Dedifferentiated amniotic fluid mesenchymal stem cell (primary cell): ENCODE measurements around the gene KDM4C.
A peak's percentile ranks its signal among the peaks of the same experiment; 100 is the strongest.
"Not testable (repeated sequence)": the region's sequence is repeated elsewhere in the genome, so short reads cannot be mapped to it uniquely, and the experiment has no call there.

ENCODE experiments used
- DNase-seq: peaks from one replicate; pipeline ENCODE4 v3.0.0-alpha.2; 2016; ENCODE audit errors: extremely low spot score

KDM4C gene

GRCh38 chr9:6757456-6758247 lies at the start of gene KDM4C:
Gene KDM4C (plus strand): TSS chr9:6757973. CDS start chr9:6792989, 35,016 bp downstream.
- peak; percentile 94 for DNase-seq

DNA sequence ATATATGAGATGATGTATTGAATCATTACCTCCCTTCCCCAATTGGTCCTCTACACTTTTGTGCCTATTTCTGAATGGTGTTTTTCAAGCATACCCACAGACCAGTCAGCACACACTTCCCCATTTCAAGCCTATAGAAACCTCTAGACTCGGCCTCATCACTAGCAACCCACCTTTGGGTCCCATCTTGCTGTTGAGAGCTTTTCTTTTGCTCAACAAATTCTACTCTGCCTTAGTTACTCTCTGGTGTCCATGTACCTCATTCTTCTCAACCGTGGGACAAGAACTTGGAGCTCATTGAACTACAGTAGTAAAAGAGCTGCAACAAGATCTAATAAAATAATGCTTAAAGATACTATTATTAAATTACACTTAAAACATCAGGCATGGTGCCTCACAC lies 49.0 kb upstream of the KDM4C start:
- DNase-seq = no peak

GRCh38 chr9:6711403-6711802 lies 46.4 kb upstream of the KDM4C start:
- no peak for DNase-seq

DNA sequence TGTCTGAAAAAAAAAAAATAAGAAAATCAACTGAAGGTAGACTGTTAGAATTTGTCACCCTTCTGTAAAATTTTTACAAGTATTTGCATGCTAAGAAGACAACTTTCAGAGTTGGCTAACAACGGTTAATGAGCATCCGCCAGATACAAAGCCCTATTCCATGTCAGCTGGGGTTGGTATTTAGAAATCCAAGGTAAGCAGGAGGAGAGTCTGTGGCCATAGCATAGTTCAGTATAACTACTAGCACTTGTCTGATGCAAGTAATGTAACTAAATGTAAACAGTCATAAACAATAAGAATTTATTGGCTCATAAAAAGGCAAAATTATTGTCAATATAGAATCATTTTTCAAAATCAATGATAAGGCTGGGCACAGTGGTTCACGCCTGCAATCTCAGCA lies 45.7 kb upstream of the KDM4C start:
- no peak for DNase-seq

DNA sequence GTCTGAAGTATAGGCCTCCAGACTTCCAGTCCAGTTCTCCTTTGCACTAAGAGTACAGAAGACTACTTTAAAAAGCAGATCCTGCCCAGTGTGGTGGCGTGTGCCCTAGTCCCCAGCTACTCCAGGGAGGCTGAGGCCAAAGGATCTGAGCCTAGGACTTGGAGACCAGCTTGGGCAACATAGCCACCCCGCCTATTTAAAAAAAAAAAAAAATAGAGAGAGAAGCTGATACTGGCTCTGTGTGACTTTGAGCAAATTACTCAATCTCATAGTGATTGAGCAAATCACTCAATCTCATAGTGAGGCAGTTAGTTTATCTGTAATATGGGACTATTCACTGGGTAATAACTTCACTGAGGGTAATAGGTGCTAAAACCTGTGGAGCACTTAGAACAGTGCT lies 43.6 kb upstream of the KDM4C start:
- no peak for DNase-seq

DNA sequence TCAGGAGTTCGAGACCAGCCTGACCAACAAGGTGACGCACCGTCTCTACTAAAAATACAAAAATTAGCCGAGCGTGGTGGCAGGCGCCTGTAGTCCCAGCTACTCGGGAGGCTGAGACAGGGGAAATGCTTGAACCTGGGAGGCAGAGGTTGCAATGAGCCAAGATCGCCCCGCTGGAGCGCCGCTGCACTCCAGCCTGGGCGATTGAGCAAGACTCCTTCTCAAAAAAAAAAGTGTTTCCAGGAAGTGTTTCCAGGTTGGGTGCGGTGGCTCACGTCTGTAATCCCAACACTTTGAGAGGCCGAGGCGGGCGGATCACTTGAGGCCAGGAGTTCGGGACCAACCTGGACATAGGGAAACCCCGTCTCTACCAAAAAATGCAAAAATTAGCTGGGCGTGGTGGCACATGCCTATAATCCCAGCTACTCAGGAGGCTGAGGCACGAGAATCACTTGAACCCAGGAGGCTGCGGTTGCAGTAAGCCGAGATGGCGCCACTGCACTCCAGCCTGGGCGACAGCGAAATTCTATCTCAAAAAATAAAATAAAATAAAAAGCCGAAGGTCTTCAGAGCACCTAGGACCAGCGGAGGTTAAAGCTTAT lies 42.5 kb upstream of the KDM4C start:
- not testable (repeated sequence) for DNase-seq

DNA sequence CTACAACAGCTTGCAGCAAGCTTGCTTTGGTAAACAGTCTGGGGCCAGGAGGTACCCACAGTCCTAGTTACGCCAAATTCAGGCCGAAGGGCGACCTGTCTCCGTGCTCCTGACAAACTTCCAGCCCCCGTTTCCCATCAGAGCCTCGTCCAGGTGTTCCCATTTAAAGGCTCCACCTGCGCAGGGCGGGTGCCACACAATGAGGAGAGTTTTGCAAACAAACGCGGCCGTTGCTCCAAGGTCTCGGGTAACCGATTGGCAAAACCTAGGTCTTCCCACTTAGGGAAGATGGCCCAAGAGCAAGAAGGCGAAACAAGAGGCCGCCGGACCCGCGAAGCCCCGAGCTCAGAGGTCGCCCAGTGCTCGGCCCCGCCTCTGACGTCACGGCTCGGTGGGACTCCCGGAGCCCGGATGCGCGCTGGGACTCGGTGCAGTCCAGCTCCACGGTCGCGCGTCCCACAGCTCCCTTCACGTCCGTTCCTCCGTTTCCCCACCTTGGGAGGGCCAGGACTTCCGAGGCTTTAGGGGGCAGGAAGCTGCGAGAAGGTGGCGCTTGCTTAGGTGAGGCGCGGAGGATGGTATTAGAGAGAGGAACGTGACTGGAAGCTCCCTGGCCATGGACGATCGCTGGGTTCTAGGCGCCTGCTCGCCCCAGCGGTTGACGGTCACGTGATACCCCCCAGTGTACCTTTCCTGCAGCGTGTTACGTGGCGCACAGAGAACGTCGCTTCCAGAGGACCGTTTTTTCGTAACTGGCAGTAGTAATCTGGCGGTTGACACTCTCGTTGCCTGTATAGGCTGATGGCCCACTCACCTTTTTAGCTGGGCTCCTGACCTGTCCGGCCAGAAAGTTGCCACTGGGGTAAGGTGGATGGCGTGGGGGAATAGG lies 41.8 kb upstream of the KDM4C start:
- no peak for DNase-seq

- no peak for DNase-seq
These were observed 41.0 kb upstream of the KDM4C start for GRCh38 chr9:6716766-6717165.

DNA sequence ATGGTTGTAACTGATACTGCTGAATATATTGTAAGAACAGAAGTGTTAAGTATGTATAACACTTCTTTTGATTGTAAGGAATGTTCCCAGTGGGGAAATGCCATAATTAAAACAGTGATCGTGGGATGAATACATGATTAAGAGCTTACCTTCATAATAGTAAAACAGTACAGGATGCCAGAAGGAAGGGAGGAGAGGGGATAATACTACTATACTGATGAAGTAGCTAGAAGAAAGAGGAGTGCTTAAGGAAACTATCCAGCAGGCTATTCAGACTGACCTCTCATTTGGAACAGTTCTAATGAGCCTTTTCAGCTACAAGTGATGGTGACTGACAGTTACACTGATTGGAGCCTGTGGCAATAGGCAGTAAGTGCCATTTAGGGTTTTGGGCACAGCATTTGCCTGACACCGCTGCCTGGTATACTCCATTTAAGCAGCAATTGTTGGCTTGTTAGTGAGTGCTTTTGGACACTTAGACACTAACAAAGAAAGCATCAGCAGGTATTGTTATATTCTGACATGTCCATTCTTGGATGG lies 33.8 kb upstream of the KDM4C start:
- no peak for DNase-seq

DNA sequence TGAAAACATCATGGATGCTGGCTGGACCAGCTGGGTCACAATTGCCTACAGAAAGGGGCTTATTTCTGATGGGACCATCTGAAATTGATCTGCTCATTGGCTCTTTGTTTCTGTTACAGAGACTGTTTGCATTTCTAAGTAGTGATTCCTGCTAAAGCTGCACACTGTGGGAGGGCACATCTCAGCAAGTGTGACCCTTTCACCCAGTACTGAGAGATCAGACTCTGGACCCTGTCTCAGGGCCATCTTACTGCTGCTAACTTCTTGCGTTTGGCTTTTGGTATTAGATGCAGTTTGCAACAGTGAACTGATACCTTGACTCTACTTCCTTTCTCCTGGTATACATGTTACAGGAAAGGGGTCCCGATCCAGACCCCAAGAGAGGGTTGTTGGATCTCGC lies 24.5 kb upstream of the KDM4C start:
- no peak for DNase-seq

DNA sequence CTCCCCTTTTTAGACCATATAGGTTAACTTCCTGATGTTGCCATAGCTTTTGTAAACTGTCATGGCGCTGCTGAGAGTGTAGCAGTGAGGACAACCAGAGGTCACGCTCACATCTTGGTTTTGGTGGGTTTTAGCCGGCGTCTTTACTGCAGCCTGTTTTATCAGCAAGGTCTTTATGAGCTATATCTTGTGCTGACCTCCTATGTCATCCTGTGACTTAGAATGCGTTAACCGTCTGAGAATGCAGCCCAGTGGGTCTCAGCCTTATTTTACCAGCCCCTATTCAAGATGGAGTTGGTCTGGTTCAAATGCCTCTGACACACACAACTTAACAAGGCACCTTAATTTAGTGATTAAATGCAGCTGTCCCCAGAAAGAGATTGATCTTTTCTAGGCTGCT lies 23.9 kb upstream of the KDM4C start:
- no peak for DNase-seq

DNA sequence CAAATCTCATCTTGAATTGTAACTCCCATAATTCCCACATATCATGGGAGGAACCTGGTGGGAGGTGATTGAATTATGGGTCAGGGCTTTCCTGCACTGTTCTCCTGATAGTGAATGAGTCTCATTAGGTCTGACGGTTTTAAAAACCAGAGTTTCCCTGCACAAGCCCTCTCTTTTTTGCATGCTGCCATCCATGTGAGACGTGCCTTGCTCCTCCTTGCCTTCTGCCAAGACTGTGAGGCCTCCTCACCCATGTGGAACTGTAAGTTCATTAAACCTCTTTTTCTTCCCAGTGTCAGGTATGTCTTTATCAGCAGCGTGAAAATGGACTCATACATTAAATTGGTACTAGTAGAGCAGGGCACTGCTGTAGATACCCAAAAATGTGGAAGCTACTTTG lies 22.4 kb upstream of the KDM4C start:
- DNase-seq = no peak

DNA sequence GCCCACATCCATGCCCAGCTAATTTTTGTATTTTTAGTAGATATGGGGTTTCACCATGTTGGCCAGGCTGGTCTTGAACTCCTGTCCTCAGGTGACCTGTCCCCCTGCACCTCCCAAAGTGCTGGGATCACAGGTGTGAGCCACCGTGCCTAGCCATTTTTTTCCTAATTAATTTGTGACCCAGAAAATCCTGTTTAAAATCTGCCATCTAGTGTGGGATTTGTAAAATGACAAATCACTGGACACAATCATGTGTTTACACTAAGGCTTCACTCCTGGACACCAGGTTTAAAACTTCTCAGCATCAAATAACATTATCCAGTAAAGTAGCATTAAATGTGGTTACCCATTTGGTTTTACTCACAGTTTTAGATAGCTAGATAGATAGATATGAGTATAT lies 18.6 kb upstream of the KDM4C start:
- peak; percentile 17 for DNase-seq

- DNase-seq = not testable (repeated sequence)
These were observed 8.9 kb upstream of the KDM4C start for GRCh38 chr9:6748861-6749260.

DNA sequence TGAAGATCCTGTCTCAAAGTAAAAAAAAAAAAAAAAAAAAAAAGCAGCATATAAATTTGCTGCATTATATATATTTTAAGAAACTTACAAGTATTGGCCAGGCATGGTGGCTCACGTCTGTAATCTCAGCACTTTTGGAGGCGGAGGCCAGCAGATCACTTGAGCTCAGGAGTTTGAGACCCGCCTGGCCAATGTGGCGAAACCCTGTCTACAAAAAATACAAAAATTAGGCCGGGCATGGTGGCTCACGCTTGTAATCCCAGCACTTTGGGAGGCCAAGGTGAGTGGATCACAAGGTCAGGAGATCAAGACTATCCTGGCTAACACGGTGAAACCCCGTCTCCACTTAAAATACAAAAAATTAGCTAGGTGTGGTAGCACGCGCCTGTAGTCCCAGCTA lies 2.9 kb upstream of the KDM4C start:
- not testable (repeated sequence) for DNase-seq

DNA sequence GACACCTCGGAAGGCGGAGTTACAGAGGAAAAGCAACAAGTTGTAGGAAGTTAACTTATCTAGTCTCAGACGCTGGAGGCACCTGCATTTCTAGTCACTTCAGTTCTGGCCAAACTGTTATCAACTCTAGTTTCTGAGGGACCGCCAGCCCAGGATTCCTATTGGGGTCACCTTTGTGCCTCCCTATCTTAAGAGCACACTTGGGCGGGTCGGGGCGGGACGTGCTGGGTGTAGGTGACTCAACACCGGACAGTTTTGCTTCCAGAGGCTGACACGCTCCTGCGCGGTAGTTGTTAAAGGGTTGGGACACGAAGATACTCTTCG lies 679 bp upstream of the KDM4C start:
- no peak for DNase-seq

GRCh38 chr9:6758248-6758497 lies 400 bp downstream of the KDM4C start:
- no peak for DNase-seq

GRCh38 chr9:6758498-6759184 lies 868 bp downstream of the KDM4C start:
- peak; percentile 18 for DNase-seq

DNA sequence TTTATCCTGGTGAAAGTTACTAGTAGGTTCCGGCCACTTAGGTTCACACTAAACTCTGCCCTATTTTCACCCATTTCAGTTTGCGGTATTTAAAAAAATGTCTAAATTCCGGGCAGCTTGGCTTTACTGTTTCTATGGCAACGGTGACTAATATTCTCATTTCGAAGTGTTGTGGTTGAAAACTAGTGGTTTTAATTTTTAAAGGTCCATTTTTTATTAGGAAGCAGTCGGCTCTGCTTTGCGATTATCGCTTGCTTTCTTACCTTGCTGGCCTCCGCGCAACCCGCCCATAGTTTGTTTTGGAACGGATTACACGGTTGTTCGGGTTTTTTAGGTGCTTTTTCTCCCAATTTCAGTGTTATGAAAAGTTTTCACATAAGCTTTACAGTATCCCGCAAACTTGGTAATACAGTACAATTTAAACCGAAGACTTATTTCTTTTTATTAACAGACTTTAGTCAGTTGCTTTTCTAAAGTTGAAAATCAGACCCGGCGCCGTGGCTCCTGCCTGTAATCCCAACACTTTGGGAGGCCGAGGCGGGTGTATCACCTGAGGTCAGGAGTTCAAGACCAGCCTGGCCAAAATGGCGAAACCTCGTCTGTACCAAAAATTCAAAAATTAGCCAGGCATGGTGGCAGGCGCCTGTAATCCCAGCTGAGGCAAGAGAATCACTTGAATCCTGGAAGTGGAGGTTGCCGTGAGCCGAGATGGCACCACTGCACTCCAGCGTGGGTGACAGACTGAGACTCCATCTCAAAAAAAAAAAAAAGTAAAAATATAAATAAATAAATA lies 1.6 kb downstream of the KDM4C start:
- peak; percentile 79 for DNase-seq

DNA sequence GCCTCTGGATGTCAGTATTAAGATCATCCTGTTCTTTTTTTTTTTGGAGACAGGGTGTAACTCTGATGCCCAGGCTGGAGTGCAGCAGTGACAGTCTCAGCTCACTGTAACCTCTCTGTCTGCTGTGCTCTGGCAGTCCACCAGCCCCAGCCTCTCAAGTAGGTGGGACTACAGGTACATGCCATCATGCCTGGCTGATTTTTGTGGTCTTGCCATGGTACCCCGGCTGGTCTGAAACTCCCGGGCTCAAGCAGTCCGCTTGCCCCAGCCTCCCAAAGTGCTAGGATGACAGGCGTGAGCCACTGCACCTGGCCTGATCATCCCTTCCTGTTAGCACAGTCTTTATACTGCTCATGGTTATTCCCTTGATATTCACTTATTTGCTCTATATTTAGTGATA lies 3.5 kb downstream of the KDM4C start:
- no peak for DNase-seq

- no peak for DNase-seq
These were observed 5.5 kb downstream of the KDM4C start for GRCh38 chr9:6763244-6763643.
